HG02852 (cell line): ENCODE results near the gene AADAC.
"Not testable (repeated sequence)": the region's sequence is repeated elsewhere in the genome, so short reads cannot be mapped to it uniquely, and the experiment has no call there.

Experiments
- ATAC-seq: cut with Tn5 transposase; IDR thresholded peaks from one replicate; pipeline ENCODE4 v1.9.1; 2021; ENCODE audit warnings: mild to moderate bottlenecking, moderate library complexity; ENCODE audit not compliant: unreplicated experiment

Gene AADAC

DNA sequence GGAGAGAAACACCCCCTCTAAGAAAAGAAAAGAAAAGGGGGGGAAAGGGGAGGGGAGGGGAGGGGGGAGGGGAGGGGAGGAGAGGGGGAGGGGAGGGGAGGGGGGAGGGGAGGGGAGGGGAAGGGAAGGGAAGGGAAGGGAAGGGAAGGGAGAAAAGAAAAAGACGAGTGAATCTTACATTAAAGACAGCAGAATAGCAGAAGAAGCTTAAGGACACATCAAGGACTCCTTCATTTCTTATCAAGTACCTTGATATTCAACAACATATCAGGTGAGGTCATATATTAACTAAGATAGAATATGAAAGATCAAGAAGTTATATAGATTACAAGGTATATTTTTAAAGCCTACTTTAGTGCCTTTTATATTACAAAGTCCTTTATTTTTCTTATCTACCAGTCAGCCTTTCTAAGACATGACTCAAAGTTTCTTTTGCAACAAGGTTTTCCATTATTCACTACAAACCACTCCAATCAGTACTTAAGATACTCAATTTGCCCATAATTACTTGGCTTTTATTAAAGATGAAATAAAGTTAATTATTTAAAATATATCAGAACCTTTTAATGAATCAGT is 17.7 kb upstream of the AADAC start:
- ATAC-seq, result no peak

DNA sequence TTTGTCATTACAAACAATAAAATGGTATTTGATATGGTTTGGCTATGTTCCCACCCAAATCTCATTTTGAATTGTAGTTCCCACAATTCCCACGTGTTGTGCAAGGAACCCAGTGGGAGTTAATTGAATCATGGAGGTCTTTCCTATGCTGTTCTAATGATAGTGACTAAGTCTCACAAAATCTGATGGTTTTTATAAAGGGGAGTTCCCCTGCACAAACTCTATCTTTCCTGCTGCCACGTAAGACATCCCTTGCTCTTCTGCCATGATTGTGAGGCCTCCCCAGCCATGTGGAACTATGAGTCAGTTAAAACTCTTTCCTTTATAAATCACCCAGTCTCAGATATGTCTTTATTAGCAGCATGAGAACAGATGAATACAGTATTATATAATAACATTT is 15.4 kb upstream of the AADAC start:
- no peak for ATAC-seq

GRCh38 chr3:151800431-151800830 is 13.5 kb upstream of the AADAC start:
- ATAC-seq, result no peak

GRCh38 chr3:151804267-151804666 is 9.6 kb upstream of the AADAC start:
- no peak for ATAC-seq

DNA sequence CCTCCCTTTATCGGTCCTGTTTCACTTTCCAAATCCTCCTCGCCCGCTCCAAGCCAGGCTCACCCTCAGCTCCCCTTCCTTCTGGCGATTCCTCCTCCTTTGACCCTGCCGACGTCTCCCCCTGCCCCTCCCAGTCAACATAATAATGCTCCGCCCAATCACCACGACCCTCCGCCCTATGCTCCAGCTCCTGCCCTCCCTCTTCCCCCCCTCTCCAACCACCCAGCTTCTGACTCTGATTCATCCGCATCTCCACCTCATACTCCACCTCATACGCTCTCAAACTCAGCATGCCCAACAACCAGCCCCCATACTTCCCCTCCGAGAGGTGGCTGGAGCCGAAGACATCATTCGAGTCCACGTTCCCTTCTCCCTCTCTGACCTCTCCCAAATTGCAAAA is 7.1 kb upstream of the AADAC start:
- no peak for ATAC-seq

DNA sequence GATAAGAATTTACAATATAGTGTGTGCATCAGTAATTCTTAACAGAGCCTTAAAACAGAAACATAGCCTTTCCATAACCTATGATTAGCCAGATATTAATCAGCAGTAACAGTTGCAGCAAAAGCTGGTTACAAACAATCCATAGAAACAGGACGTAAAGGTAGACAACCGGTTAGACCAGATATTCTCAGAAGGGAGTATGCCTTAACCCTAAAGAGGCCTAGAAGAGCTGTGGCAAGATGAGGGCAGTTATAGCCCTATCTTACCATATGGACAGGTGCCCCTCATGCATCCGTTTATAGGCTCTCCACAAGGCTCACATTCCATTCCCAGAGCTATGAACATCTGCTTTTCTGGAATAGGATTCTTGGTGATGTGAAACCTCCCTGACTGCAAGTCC is 5.0 kb upstream of the AADAC start:
- not testable (repeated sequence) for ATAC-seq

GRCh38 chr3:151811474-151811873 is 2.4 kb upstream of the AADAC start:
- ATAC-seq, result no peak

DNA sequence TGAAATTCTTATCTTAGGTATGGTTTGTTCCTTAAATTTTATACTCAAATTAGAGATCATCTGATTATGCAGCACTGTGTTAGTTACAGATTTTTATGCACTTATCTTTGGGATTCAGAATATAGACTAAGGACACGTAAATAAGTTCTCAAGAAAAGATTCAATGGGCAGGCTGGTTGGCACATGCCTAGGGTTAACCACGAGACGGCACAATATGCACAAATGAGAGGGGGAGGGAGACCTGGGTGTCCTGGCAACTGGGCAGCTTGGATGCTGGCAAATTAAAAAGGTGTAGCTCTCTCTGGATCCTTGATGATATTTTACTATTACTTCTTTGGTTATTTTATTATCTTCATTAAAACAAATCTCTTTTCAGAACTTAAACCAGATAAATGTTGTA is 672 bp downstream of the AADAC start:
- ATAC-seq, result no peak

GRCh38 chr3:151816091-151816604 is 2.2 kb downstream of the AADAC start:
- ATAC-seq, result no peak

- no peak for ATAC-seq
Observed at GRCh38 chr3:151817473-151817872, 3.6 kb downstream of the AADAC start.

DNA sequence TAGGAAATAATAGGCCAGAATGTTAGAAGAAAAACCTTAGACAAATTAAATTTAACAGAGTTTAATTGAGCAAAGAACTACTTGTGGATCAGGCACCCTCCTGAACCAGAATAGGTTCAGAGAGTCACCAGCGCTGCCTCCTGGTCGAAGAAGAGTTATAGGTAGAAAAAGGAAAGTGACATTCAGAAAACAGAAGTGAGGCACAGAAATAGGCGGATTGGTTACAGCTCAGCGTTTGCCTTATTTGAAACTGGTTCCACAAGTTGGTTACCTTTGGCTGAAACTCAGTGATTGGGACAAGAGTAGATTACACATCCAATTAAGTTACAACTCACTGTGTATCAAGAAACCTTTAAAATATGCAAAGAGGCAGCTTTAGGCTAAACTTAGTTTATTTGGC is 4.4 kb downstream of the AADAC start:
- ATAC-seq, result no peak

DNA sequence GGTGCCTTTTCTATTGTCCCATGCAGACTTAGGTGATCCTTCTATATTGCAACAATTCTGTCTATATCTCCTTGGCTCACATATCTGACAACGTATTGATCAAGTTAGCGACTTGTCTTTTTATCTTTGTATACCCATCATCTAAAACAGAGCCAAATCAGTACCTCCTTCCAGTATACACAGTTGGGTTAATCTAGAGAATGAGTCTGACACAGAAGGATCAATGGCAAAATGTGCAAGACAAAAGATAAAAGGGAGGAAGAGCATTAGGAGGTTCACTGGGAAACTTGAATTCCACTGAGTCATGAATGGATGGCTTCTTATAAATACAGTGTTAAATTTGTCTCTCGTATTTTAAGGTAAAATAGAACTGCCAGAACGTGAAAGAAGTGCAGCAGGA is 6.0 kb downstream of the AADAC start:
- ATAC-seq, result no peak

DNA sequence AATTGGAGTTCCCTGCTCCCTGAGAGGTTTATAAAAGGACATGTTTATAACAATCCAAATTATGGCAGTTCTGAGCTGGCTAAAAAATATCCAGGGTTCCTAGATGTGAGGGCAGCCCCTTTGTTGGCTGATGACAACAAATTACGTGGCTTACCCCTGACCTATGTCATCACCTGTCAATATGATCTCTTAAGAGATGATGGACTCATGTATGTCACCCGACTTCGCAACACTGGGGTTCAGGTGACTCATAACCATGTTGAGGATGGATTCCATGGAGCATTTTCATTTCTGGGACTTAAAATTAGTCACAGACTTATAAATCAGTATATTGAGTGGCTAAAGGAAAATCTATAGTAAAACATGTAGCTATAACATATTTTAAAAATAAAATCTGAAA is 13.9 kb downstream of the AADAC start:
- no peak for ATAC-seq

DNA sequence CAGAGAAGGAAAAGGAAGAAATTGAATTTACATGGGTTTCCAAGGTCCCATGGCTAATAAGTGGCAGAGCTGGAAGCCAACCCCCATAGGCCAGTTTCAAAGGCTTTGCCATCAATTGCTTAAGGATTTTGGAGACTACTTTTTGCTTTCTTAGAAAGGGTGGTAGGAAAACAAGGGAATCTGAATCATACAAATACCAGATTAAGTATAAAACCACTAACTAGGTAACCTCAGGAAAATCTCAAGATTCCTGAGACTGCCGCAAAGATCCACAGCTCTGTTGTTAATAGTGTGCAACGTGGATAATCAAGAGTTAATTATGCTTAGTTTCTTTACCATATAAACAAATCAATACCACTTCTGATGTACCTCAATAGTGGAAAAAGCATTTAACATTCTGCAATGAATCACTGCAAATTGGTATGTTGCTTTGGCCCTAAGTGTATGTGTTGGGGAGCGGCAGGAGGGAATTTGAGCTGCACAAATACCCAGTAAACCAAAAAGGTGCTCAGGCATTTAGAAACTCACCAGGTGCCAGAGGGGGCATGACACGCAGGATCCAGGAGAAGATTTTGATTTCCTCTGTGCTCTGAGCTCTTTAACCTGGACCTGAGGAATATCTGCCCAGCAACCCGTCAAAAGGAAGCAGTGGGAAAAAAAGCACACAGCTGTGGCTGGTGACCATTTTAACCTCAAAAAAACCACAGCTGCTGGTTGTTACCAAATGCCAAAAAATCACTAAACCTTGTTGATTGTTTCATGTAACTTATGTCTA is 22.0 kb downstream of the AADAC start:
- no peak for ATAC-seq

DNA sequence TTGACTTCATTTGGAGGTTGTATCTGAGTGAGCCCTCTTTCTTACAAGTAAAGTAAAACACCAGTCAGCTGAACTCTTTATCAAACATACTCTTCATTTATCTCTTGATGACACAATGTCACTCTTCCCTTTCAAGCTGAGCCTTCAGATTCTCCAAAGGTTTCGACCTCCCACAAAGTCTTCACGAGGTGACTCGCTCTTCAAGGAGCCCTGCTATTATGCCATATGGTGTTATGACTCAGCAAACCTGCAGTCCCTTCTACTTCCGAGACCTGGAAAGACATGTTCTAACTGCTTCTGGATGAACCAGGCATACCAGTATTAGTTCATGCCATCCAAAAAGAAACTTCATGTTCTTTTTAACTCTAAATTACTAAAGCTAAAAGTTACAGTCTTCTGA is 23.1 kb downstream of the AADAC start:
- no peak for ATAC-seq

- ATAC-seq, result peak; percentile 67
Observed at GRCh38 chr3:151838574-151839312, 24.8 kb downstream of the AADAC start.

GRCh38 chr3:151839313-151839631 is 25.4 kb downstream of the AADAC start:
- ATAC-seq, result no peak

DNA sequence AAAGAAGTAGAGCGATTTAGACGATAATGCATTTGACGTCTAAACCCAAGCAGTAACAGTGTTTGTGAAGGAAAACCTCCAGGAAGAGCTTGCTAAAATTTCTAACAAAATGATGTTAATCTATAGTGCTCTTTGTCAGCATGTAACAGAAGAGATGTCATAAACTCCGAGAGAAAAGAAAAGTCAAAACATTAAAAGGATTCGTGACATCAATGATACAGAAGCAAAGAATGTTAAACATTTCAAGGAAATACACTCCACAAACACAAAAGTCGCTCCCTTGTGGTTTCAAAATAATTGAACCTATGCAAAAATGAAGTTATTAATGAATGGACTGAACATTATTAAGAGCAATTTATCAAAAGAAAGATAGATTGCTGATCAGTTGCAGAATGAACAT is 27.9 kb downstream of the AADAC start:
- no peak for ATAC-seq

GRCh38 chr3:151843275-151843674 is 29.4 kb downstream of the AADAC start:
- ATAC-seq, result no peak

GRCh38 chr3:151845306-151845905 is 31.5 kb downstream of the AADAC start:
- no peak for ATAC-seq

GRCh38 chr3:151850065-151850464 is 36.1 kb downstream of the AADAC start:
- ATAC-seq, result not testable (repeated sequence)
